Activated CD8-positive, alpha-beta memory T cell treated with anti-CD3 and anti-CD28 coated beads, Interleukin-2, amount 10 ng/mL, durations not matched to agents 7 days and 5 days (primary cell): ENCODE measurements around the gene NAT9. TPM values are rescaled to one million over a fixed set of nuclear protein-coding genes. Genes with fewer than 3 reads are reported as not detected.
A peak's percentile ranks its signal among the peaks of the same experiment; 100 is the strongest.

Source experiments
- ATAC-seq: fragments of 150-1000 bp; cut with Tn5 transposase; one replicate; pipeline ENCODE4 v1.10.0; 2021; ENCODE audit warnings: moderate library complexity
- CTCF ChIA-PET: fragments of 350-600 bp; sonication (Branson Sonifier 250); formaldehyde crosslinking; loops from one replicate; lab custom pipeline; 2021; ENCODE audit warnings: antibody characterized with exemption; lab: Charles Lee
- DNase-seq: peaks from one replicate; pipeline ENCODE4 v3.0.0-alpha.2; 2020
- H3K27ac Mint-ChIP-seq: one replicate; pipeline ENCODE4 v1.8.0; 2021; ENCODE audit warnings: mild to moderate bottlenecking, mixed read lengths
- H3K27me3 Mint-ChIP-seq: one replicate; pipeline ENCODE4 v1.8.0; 2021; ENCODE audit warnings: mixed read lengths
- H3K36me3 Mint-ChIP-seq: one replicate; pipeline ENCODE4 v1.8.0; 2021; ENCODE audit warnings: mild to moderate bottlenecking, mixed read lengths
- H3K4me1 Mint-ChIP-seq: one replicate; pipeline ENCODE4 v1.8.0; 2021; ENCODE audit warnings: mixed read lengths
- H3K4me3 Mint-ChIP-seq: one replicate; pipeline ENCODE4 v1.8.0; 2021; ENCODE audit warnings: mild to moderate bottlenecking, moderate library complexity, mixed read lengths
- H3K9me3 Mint-ChIP-seq: one replicate; pipeline ENCODE4 v1.8.0; 2022; ENCODE audit warnings: low read depth, mixed read lengths
- total RNA-seq, 2 experiments: library from RNA; stranded (reverse); gene quantifications; one replicate each; pipeline ENCODE4 v1.2.3, GENCODE V29; 2021

Gene NAT9
- total RNA-seq, 2 experiments from 2014 or later = 34.1 to 34.5 TPM

DNA sequence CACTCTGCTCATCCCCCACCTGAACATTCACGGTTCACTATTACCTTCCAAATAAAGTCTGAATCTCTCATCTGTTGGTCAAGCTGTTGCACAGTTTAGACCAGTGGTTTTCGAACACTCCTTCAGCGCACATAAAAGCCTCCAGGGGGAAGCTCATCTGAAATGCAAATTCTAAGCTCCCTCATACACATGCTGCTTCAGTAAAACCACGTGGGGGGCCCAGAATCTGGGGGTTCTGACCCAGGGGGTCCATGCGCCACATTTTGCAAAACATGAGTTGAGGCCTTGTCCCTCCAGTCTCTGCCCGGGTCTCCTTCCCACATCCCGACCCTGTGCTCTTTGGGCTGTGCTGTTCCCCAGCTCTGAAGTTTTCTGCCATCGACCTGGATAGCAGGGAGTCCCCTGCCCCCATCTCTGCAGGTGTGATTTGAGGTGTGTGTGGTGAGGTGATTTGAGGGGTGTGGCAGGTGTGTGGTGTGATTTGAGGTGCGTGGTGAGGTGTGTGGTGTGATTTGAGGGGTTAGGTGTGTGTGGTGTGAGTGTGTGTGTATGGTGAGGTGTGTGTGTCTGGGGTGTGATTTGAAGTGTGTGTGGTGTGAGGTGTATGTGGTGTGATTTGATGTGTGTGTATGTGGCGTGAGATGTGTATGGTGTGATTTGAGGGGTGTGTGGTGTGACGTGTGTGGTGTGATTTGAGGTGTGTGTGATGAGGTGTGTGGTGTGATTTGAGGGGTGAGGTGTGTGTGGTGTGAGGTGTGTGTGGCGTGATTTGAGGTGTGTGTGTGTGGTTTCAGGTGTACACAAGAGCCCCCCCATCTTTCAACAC lies 43.9 kb downstream of the NAT9 start:
- Mint-ChIP-seq H3K9me3 (no peaks in the 10 kb centered on the region), H3K27ac (no peak overlapping the region), H3K27me3 (peaks cover 17% of the 10 kb centered on the region), H3K4me3 (no peak overlapping the region), H3K36me3 (no peaks in the 10 kb centered on the region), H3K4me1 (peaks cover 24% of the 10 kb centered on the region)
- CTCF ChIA-PET = interaction anchor here (1.6 kb wide), 1 partner anchor 75 kb away, joined by 7 read pairs; no protein-coding TSS in a partner anchor
- DNase-seq (no peak), ATAC-seq (no peak)

DNA sequence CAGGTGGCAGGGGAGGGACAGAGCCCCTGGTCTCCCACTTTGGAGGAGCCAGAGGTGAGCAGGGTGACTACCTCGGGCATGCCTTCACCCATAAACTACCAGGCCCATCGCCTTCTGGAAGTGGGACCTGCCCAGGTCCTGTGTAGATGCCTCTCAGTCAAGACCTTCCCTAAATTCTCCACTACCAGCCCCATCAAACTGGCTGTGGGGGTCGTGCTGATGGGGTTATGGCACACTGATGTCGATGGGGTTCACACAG lies 44.9 kb downstream of the NAT9 start:
- DNase-seq = no peak
- Mint-ChIP-seq H3K4me1 (peaks cover 21% of the 10 kb centered on the region), H3K27me3 (peaks cover 14% of the 10 kb centered on the region), H3K4me3 (no peak overlapping the region), H3K27ac (no peak overlapping the region), H3K9me3 (no peaks in the 10 kb centered on the region), H3K36me3 (no peaks in the 10 kb centered on the region)
- CTCF ChIA-PET = interaction anchor here (1.0 to 2.0 kb wide), 2 partner anchors 60 to 73 kb away, joined by 3 to 8 read pairs; no protein-coding TSS in a partner anchor
- peak; percentile 1 for ATAC-seq

DNA sequence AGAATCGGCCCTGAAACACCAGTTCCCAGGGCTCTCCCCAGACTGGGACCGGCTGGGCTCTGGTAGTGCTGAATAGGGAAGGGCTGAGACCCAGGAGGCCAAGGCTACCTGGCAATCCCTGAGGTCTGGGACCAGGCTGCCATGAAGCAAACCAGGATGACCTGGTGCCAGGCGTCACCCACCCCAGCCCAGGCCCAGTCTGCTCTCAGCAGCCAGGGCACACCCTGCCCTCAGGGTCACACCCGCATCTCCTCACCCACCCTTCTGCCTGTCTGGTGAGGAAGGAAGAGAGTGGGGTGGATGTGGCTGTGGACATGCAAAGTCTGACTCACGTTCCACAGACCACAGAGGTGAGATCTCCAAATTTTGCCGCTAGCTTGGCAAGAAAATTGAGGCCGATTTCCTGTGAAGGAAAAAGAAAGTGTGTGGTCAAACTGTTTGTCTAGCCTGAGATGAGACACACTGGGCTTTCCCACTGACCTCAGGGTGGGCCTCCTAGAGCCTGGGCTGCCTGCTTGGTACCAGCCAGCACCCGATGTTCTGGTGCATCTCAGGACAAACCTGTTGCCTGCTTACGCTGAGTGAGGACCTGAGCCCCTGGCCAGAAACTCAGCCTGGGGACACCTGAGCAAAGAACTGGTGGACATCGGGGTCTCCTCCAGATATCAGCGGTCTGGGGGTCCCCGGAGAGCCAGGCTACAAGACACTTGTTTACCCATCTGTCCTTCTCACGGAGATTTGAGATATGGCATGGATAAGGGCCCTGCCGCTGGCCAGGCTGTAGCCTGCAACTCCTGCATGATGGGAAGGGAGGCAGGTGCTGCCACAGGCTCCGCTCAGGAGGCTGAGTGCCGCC lies 45.4 kb downstream of the NAT9 start:
- Mint-ChIP-seq H3K9me3 (no peaks in the 10 kb centered on the region), H3K27ac (peak overlapping the region; percentile 58), H3K27me3 (peaks cover 10% of the 10 kb centered on the region), H3K36me3 (no peaks in the 10 kb centered on the region), H3K4me3 (peak overlapping the region; percentile 18), H3K4me1 (peaks cover 19% of the 10 kb centered on the region)
- CTCF ChIA-PET = interaction anchor here (0.9 to 2.0 kb wide), 4 partner anchors 15 to 73 kb away, joined by 3 to 8 read pairs (median 3); no protein-coding TSS in a partner anchor
- ATAC-seq = peak; percentile 78
- peak; percentile 89 for DNase-seq

DNA sequence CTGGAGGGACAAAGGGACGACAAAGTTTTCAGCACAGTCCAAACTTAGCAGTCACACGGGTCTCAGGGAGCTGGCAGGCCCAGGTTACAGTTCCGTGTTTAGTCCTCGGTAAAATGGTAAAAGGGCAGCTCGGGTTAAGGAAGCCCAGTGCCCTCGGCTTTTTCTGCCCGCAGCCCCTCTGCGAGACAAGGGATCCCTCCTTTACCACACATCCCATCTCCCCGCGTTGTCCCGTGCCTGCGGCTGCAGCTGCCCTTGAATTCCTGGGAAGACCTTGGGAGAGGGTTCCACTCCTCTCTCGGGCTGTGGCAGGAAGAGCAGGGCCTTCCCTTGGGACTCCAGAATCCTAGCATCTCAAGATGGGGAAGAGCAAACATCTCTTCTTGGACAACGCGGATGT lies 46.3 kb downstream of the NAT9 start:
- H3K27ac Mint-ChIP-seq = no peak overlapping the region
- no peaks in the 10 kb centered on the region for H3K36me3 Mint-ChIP-seq
- CTCF ChIA-PET = interaction anchor here (0.6 to 2.0 kb wide), 4 partner anchors 8 to 72 kb away, joined by 3 to 8 read pairs (median 4); no protein-coding TSS in a partner anchor
- H3K9me3 Mint-ChIP-seq = no peaks in the 10 kb centered on the region
- no peak for DNase-seq
- ATAC-seq = no peak
- no peak overlapping the region for H3K4me3 Mint-ChIP-seq
- H3K27me3 Mint-ChIP-seq = peaks cover 9% of the 10 kb centered on the region
- peaks cover 19% of the 10 kb centered on the region for H3K4me1 Mint-ChIP-seq

DNA sequence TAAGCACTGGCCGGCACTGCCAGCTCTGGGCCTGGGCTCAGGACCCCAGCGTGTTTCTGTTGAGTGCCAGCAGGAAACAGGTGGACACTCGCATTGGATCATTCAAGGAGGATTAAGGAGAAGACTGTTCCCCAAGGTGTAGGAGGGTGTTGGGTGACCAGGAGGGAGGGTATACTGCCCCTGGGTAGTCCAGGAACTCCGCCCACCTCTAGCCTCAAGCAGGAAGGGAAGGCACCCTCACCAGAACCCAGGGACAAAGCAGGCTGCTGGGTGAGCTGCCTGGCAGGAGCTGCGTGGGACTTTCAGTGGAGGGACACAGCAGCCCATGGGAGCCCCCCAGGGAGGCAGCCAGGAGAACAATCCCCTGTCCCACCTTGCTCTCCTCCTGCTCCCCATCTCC lies 46.8 kb downstream of the NAT9 start:
- no peaks in the 10 kb centered on the region for H3K9me3 Mint-ChIP-seq

DNA sequence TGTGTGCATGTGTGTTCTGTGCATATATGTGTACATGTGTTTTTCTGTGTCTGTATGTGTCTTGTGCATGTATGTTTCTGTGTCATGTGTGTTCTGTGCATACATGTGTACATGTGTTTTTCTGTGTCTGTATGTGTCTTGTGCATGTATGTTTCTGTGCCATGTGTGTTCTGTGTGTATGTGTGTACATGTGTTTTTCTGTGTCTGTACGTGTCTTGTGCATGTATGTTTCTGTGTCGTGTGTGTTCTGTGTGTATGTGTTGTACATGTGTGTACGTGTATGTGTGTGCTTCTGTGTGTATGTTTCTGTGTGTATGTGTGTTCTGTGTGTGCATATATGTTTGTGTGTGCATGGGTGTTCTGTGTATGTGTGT lies 47.5 kb downstream of the NAT9 start:
- ATAC-seq (no peak), DNase-seq (no peak)
- CTCF ChIA-PET = no interaction called here
- Mint-ChIP-seq H3K36me3 (no peaks in the 10 kb centered on the region), H3K4me3 (no peak overlapping the region), H3K27ac (no peak overlapping the region), H3K27me3 (peaks cover 14% of the 10 kb centered on the region), H3K9me3 (no peaks in the 10 kb centered on the region), H3K4me1 (peaks cover 27% of the 10 kb centered on the region)

More for the DNA sequence above, 46.8 kb downstream of the NAT9 start:
- peaks cover 21% of the 10 kb centered on the region for H3K4me1 Mint-ChIP-seq
- H3K36me3 Mint-ChIP-seq = no peaks in the 10 kb centered on the region
- H3K27ac Mint-ChIP-seq = no peak overlapping the region
- DNase-seq (no peak), ATAC-seq (no peak)
- H3K4me3 Mint-ChIP-seq = no peak overlapping the region
- CTCF ChIA-PET = interaction anchor here (0.6 to 2.0 kb wide), 4 partner anchors 9 to 72 kb away, joined by 3 to 8 read pairs (median 4); no protein-coding TSS in a partner anchor
- H3K27me3 Mint-ChIP-seq = peaks cover 7% of the 10 kb centered on the region

DNA sequence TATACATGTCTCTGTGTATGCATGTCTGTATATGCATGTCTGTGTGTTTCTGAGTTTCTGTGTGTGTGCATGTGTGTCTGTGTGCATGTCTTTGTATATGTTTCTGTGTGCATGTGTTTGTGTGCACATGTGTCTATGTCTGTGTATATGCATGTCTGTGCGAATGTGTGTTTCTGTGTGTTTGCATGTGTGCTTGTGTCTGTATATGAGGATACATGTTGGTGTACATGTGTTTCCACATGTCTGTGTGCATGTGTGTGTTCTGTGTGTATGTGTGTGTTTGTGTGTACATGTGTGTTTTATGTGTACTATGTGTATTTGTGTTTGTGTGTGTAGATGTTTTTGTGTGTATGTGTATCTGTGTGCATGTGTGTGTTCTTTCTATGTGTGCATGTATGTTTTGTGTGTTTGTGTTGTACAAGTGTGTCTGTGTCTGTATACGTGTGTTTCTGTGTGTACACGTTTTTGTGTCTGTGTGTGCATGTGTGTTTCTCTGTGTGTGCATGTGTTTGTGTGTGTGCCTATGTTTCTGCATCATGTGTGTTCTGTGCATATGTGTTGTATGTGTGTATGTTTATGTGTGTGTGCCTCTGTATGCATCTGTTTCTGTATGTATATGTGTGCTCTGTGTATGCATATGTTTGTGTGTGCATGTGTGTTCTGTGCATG lies 48.0 kb downstream of the NAT9 start:
- H3K36me3 Mint-ChIP-seq = no peaks in the 10 kb centered on the region
- peaks cover 29% of the 10 kb centered on the region for H3K4me1 Mint-ChIP-seq
- H3K27me3 Mint-ChIP-seq = peaks cover 14% of the 10 kb centered on the region
- no peak overlapping the region for H3K4me3 Mint-ChIP-seq
- DNase-seq (no peak), ATAC-seq (no peak)
- no peaks in the 10 kb centered on the region for H3K9me3 Mint-ChIP-seq
- CTCF ChIA-PET = no interaction called here
- H3K27ac Mint-ChIP-seq = no peak overlapping the region

DNA sequence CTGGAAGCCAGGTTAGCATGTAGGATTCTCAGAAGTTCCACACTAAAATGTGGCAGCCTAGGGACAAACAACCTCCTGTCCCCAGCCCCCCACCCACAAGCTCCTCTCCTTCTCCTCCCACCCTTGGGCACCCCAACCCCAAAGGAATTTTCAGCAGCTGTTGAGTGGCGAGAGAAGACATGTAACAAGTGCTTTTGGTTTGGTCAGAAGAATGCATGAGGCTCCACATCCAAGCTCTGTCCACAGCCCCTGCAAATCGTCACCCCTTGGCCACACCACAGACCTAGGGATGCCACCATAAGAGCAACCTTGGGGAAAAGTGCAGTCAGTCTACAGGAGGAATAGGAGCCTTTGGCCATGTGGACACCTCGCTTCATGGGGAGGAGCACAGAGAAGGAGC lies 51.0 kb downstream of the NAT9 start:
- Mint-ChIP-seq H3K9me3 (no peaks in the 10 kb centered on the region), H3K27ac (no peak overlapping the region), H3K4me3 (no peak overlapping the region), H3K27me3 (peaks cover 35% of the 10 kb centered on the region), H3K36me3 (no peaks in the 10 kb centered on the region), H3K4me1 (peaks cover 16% of the 10 kb centered on the region)
- CTCF ChIA-PET = interaction anchor here (0.5 to 5.3 kb wide), 6 partner anchors 12 to 404 kb away, joined by 3 to 32 read pairs (median 6); partner anchors contain the start of genes CD300LF and RAB37
- no peak for DNase-seq
- ATAC-seq = no peak

DNA sequence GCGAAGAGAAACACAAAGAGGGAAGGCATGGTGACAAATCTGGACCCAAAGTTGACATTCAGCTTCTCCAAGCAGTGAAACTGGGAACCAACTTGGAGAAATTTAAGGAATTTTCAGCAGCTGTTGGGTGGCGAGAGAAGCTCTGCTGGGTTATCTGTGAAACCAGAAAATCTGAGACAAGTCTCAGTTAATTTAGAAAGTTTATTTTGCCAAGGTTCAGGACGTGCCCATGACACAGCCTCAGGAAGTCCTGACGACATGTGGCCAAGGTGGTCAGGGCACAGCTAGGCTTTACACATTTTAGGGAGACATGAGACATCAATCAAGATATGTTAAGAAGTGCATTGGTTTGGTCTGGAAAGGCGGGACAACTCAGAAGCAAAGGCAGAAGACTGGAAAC lies 52.3 kb downstream of the NAT9 start:
- DNase-seq = no peak
- H3K9me3 Mint-ChIP-seq = no peaks in the 10 kb centered on the region
- H3K36me3 Mint-ChIP-seq = no peaks in the 10 kb centered on the region
- peaks cover 13% of the 10 kb centered on the region for H3K4me1 Mint-ChIP-seq
- CTCF ChIA-PET = interaction anchor here (1.1 to 5.3 kb wide), 2 partner anchors 13 to 66 kb away, joined by 4 to 32 read pairs; partner anchors contain the start of gene RAB37
- H3K4me3 Mint-ChIP-seq = no peak overlapping the region
- peaks cover 39% of the 10 kb centered on the region for H3K27me3 Mint-ChIP-seq
- no peak for ATAC-seq
- H3K27ac Mint-ChIP-seq = no peak overlapping the region

DNA sequence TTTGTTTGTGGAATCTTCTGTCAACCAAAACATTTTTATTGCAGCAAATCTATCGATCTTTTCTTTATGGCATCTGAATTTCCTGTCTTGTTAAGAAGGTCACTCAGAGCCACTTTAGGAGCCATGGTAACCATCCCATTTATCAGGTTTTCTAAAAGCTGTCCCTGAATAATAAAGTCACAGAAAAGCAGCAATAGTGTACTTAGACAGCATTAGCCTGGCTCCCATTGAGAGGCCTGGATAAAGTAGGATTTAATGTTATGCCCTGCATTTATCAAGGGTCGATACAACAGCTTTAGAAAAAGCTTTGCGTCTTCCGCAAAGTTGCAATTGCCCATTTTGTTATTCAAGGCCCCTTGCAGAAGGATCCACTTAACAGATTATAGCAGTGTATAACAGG lies 53.4 kb downstream of the NAT9 start:
- DNase-seq (no peak), ATAC-seq (no peak)
- Mint-ChIP-seq H3K27ac (no peak overlapping the region), H3K4me1 (peaks cover 13% of the 10 kb centered on the region), H3K27me3 (peaks cover 45% of the 10 kb centered on the region), H3K9me3 (no peaks in the 10 kb centered on the region), H3K4me3 (no peak overlapping the region), H3K36me3 (no peaks in the 10 kb centered on the region)
- CTCF ChIA-PET = interaction anchor here (5.3 kb wide), 1 partner anchor 14 kb away, joined by 32 read pairs; the partner anchor contains the start of gene RAB37
